Peyer's patch (tissue), 4 donors: ENCODE results near the gene TFCP2.

Experiments used
- CTCF ChIP-seq, 6 experiments: fragments of 450-650 bp in 4 of 6; fragments of 200-600 bp in 2 of 6; sonication (generic) in 1 of 6; IDR thresholded peaks; one replicate each; pipeline ENCODE4 v1.5.1; 2017 to 2019; ENCODE audit warnings: antibody characterized with exemption in 6 of 6, mild to moderate bottlenecking in 3 of 6, moderate library complexity in 1 of 6
- POLR2A ChIP-seq, 2 donors: fragments of 450-650 bp; IDR thresholded peaks; one replicate each; pipeline ENCODE4 v1.5.1; 2017; ENCODE audit warnings: antibody characterized with exemption in 2 of 2, mild to moderate bottlenecking in 2 of 2, moderate library complexity in 2 of 2

- no peak for TF ChIP-seq POLR2A (IDR thresholded peaks at IDR 0.05)
- TF ChIP-seq CTCF (IDR thresholded peaks at IDR 0.05) = no peak
These were observed 27.9 kb upstream of the TFCP2 start for GRCh38 chr12:51200806-51201205.
